ENCODE data around the gene FOLR1. TPM values are rescaled to one million over a fixed set of nuclear protein-coding genes. Genes with fewer than 3 reads are reported as not detected.

The FOLR1 gene
- total RNA-seq, 1 donor from 2014 or later: not detected

DNA sequence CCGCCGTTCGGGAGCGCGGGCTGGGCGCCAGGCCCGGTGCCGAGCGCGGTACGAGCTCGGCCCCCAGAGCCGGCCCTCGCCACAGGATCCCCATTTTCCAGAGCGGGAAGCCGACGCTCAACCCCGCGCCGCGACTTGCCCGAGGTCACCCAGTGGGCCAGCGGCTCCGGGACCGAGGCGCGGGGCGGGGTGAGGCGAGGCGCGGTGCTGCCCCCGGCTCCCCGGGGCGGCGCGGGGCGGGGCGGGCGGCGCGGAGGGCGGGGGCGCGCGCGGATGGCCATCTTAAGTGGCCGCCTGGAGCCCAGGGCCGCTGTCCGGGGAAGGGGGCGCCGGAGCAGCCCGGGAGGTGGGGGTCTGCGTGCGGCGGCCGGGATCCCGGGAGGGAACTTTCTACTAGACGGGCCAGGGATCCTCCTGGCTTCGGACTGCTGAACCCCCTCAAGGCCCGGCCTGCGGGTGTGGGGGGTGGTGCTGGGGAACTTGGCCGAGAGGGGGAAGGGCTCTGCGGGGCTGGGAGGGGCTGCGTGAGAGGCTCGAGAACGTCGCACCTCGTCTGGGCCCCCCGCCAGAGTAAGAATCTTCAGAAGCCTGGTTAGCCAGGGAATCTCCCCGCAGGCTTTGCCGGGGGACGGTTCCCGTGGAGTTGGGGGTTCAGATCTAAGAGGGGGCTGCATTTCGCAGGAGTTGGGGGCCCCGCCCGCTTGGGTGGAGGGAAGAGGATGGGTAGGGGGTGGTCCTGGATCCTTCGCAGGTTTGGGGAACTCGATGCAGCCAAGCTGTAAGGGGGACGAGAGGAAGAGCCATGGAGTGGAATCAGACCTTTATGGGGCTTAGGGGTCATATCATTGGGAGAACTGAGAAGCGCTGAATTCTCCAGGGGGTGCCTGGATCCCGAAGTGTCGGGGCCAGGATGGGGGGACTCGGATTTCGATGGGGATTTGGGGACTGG lies 31.9 kb downstream of the FOLR1 start:
- peak in 1 of 2 donors; percentile 60 for DNase-seq (ENCODE audit: low read depth in 2 of 2)

DNA sequence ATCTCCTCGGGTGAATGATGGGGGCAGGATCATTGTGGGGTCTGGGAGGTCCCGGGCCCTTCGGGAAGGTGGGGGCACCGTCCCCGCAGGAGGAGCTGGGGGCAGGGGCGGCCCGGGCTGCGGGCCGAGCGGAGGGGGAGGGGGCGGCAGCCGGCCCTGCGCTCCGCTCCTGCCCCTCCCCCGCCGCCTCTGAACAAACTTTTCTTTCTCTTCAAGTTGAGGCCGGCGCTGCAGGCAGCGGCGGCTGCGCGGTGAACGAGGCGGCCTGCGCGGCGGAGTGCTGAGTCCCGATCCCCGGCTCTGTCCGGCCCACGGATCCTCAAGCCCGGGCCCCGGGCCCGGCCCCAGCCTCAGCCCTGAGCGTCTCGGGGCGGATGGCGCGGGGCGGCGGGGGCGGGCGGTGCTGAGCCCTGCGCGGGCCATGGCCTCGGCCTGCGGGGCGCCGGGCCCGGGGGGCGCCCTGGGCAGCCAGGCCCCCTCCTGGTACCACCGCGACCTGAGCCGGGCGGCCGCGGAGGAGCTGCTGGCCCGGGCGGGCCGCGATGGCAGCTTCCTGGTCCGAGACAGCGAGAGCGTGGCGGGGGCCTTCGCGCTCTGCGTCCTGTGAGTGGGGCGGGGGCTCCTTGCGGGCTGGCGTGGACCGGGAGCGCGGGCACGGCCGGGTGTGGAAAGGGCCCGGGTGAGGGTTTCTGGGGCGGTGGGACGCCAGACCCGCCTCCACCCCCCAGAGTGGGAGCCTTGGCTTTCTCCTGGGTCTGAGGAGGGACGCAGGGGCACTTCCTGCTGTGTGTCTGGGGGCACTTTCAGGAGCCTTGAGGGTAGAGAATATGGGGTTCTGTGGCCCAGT lies 32.8 kb downstream of the FOLR1 start, which contains the start of gene INPPL1:
Gene INPPL1 (plus strand): TSS at position 204 of the 847 bp plus-strand sequence. CDS start 218 bp downstream, at position 422.
- peak in 1 of 2 donors; percentile 41 for DNase-seq (ENCODE audit: low read depth in 2 of 2)

GRCh38 chr11:72225411-72225951 lies 33.5 kb downstream of the FOLR1 start:
- no peak for DNase-seq (ENCODE audit: low read depth in 2 of 2)

- DNase-seq (ENCODE audit: low read depth in 2 of 2): no peak
Observed at GRCh38 chr11:72226701-72227100, 34.8 kb downstream of the FOLR1 start.

GRCh38 chr11:72227316-72228228 lies 35.6 kb downstream of the FOLR1 start:
- no peak for DNase-seq (ENCODE audit: low read depth in 2 of 2)

- DNase-seq (ENCODE audit: low read depth in 2 of 2): no peak
Observed at GRCh38 chr11:72228229-72228843, 36.4 kb downstream of the FOLR1 start.

DNA sequence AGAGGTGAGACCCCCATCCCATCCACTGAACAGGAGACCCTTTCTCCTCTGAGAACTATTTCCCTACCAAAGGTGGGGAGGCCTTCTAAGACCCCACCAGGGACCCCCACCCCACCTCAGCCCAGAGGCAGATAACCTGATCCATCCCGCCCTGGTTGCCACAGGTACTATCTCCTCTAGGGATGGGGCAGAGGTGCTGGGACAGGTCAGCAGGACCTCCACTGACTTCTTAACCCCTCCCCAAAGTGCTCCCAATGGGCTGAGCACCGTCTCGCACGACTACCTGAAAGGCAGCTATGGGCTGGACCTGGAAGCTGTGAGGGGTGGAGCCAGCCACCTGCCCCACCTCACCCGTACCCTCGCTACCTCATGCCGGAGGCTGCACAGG lies 36.9 kb downstream of the FOLR1 start:
- no peak for DNase-seq (ENCODE audit: low read depth in 2 of 2)

DNA sequence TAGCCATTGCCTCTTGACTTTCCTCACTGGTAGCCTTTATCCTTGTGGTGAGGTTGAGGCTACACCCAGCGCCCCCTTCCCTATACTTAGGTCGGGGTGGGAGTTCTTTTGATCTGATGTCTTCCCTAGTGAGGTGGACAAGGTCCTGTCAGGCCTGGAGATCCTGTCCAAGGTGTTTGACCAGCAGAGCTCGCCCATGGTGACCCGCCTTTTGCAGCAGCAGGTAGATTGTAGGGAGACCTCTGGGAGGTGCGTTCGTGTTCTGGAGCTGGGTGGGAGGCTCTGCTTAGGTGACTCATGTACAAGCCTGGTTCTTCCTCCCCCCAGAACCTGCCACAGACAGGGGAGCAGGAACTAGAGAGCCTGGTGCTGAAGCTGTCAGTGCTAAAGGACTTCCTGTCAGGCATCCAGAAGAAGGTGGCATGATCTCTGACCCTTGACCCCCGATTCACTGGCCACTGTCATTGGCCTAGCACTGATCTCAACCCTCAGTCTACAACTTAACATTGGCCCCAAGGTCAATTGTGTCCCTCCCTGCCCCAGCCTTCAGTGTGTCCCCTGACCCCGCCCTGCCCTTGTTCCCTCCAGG lies 37.5 kb downstream of the FOLR1 start:
- no peak for DNase-seq (ENCODE audit: low read depth in 2 of 2)

- no peak for DNase-seq (ENCODE audit: low read depth in 2 of 2)
Observed at GRCh38 chr11:72229925-72230763, 38.2 kb downstream of the FOLR1 start.

DNA sequence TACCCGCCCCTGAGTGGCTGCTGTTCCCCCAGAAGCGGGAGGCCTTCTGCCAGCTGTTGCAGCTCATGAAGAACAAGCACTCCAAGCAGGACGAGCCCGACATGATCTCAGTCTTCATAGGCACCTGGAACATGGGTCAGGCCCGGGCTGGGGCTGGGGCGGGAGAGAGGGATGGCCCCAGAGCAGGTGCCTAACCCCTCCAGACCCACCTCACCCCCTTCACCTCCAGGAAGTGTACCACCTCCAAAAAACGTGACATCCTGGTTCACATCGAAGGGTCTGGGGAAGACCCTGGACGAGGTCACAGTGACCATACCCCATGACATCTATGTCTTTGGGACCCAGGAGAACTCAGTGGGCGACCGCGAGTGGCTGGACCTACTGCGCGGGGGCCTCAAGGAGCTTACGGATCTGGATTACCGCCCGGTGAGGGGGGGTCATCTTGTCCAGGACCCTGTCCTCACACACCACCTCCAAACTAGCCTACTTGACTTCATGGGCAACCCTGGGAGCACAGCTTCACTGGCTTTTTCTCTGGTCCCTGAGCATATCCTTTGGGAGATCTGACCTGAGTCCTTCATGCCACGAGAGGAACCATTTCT lies 38.9 kb downstream of the FOLR1 start:
- DNase-seq (ENCODE audit: low read depth in 2 of 2): no peak

- no peak for DNase-seq (ENCODE audit: low read depth in 2 of 2)
Observed at GRCh38 chr11:72231396-72232259, 39.7 kb downstream of the FOLR1 start.

- DNase-seq (ENCODE audit: low read depth in 2 of 2): no peak
Observed at GRCh38 chr11:72232260-72233055, 40.5 kb downstream of the FOLR1 start.

DNA sequence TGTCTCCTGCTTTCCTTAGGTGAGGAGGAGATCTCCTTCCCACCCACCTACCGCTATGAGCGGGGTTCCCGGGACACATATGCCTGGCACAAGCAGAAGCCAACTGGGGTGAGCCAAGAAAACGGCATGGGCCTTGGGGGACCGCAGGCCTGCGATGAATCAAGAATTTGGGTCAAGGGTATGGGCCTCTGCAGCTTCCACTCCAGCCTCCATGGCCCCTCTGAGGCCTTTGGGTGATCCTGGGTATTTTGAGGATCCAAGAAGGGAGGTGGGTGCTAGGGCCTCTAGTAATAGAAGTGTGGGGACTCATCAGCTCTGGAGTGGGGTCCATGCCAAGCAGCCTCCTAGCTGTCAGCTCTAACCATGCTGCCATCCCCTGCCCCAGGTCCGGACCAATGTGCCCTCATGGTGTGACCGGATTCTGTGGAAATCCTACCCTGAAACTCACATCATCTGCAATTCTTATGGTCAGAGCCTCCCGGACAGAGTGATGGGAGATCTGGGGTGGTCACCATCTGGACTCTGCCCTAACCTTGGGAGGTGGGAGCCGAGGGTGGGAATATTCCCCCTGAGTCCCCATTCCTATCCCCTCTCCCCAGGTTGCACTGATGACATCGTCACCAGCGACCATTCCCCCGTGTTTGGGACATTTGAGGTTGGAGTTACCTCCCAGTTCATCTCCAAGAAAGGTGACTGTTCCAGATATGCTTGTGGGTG lies 41.3 kb downstream of the FOLR1 start:
- no peak for DNase-seq (ENCODE audit: low read depth in 2 of 2)

DNA sequence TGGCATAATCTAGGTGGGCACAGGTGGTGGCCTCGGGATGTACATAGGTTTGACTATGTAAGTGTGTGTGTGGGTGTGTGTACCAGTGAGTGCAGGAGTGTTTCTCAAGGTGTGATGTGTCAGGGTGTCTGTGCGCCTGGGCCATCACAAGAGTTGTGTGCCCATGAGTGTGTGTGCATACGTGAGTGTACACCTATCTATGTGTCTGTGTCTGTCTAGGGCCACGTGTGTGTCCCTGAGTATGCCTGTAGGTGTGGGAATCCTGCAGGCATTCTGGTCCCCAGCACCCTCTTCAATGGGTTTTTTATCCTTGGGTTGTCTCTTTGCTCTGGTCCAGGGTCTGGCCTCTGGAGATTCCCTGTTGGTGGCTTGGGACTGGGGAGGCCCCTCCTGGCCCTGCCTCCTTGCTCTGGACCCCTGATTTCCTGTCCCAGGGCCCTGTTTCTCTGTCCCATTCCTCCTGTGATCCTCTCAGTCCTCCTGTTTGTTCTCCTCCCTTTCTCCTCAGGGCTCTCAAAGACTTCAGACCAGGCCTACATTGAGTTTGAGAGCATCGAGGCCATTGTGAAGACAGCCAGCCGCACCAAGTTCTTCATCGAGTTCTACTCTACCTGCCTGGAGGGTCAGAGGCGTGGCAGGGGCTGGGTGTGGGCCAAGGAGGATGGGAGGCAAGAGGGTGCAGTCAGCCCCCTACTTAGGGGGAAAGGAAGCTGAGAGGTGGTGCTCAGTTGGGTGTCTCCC lies 42.0 kb downstream of the FOLR1 start:
- DNase-seq (ENCODE audit: low read depth in 2 of 2): no peak

- DNase-seq (ENCODE audit: low read depth in 2 of 2): no peak
Observed at GRCh38 chr11:72234514-72234830, 42.5 kb downstream of the FOLR1 start.

- DNase-seq (ENCODE audit: low read depth in 2 of 2): no peak
Observed at GRCh38 chr11:72234920-72235319, 43.0 kb downstream of the FOLR1 start.
